ENCODE measurements around the gene TTLL5. TPM values are rescaled to one million over a fixed set of nuclear protein-coding genes. Genes with fewer than 3 reads are reported as not detected.

The TTLL5 gene
- total RNA-seq, 1 experiment from 2014 or later = 34.7 TPM

GRCh38 chr14:75880512-75880911 is 219.5 kb downstream of the TTLL5 start:
- CTCF ChIA-PET = no interaction called here
- no peaks in the 10 kb centered on the region for H3K79me2 ChIP-seq (ENCODE audit: low read length)
- POLR2A ChIA-PET (ENCODE audit: unreplicated experiment) = interaction anchor here (0.7 kb wide), 1 partner anchor 114 kb away, joined by 3 read pairs; no protein-coding TSS in a partner anchor
- no peak for DNase-seq
- no peaks in the 10 kb centered on the region for H3K36me3 ChIP-seq (ENCODE audit: low read depth, low read length)
- TF ChIP-seq EZH2 (IDR thresholded peaks at IDR 0.05; ENCODE audit: low read length, unreplicated experiment) = no peak
- TF ChIP-seq, protein P1, sequence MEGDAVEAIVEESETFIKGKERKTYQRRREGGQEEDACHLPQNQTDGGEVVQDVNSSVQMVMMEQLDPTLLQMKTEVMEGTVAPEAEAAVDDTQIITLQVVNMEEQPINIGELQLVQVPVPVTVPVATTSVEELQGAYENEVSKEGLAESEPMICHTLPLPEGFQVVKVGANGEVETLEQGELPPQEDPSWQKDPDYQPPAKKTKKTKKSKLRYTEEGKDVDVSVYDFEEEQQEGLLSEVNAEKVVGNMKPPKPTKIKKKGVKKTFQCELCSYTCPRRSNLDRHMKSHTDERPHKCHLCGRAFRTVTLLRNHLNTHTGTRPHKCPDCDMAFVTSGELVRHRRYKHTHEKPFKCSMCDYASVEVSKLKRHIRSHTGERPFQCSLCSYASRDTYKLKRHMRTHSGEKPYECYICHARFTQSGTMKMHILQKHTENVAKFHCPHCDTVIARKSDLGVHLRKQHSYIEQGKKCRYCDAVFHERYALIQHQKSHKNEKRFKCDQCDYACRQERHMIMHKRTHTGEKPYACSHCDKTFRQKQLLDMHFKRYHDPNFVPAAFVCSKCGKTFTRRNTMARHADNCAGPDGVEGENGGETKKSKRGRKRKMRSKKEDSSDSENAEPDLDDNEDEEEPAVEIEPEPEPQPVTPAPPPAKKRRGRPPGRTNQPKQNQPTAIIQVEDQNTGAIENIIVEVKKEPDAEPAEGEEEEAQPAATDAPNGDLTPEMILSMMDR (conservative IDR thresholded peaks at IDR 0.05; ENCODE audit: low read depth, low read length) = peak; percentile 34; the same call in 1 of the 2 replicates
- no peak for TF ChIP-seq EZH2phosphoT487 (IDR thresholded peaks at IDR 0.05; ENCODE audit: borderline replicate concordance, low read length)
- no peaks in the 10 kb centered on the region for H3K9me3 ChIP-seq (ENCODE audit: low read length)
- peaks cover 44% of the 10 kb centered on the region for H3K4me1 ChIP-seq (ENCODE audit: insufficient read depth, low read length)
- no peak overlapping the region for H3K4me2 ChIP-seq (ENCODE audit: low read length)
- no peak overlapping the region for H3K9ac ChIP-seq (ENCODE audit: low read length)
- no peaks in the 10 kb centered on the region for H3K27me3 ChIP-seq (ENCODE audit: low read length)
- no peak overlapping the region for H2AFZ ChIP-seq (ENCODE audit: low read length)
- no peaks in the 10 kb centered on the region for H3K9me2 ChIP-seq (replicated peaks; ENCODE audit: low read length)
- ATAC-seq = no peak
- intact Hi-C loops (cut with micrococcal nuclease) = no loop called here
- peaks cover 3% of the 10 kb centered on the region for H3F3A ChIP-seq (ENCODE audit: low read length, unreplicated experiment)
- H3K27ac ChIP-seq (ENCODE audit: low read length) = no peak overlapping the region
- H4K20me1 ChIP-seq (ENCODE audit: low read length) = no peaks in the 10 kb centered on the region
- H3K4me3 ChIP-seq (ENCODE audit: low read length) = no peak overlapping the region
- BruUV-seq (replicated peaks) = no TSS peak

DNA sequence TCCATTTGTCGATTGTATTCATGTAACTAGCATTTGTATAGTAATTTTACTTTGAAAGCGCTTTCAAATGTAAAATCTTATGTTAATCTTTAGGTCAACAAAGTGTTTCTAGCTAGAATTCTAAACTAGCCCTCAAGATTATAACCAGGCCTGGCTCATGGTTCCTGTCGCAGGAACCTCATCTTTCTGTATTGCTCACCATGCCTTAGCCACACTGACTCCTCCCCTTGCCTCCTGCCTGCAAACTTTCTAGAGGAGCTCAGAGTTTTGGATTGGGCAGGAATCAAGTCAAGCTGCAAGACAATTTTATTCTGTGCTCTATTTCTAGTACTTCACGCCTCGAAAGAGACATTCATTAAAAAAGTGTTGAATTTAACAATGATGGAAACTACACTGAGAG is 220.9 kb downstream of the TTLL5 start:
- Histone ChIP-seq H3K36me3 (ENCODE audit: low read depth, low read length) (no peaks in the 10 kb centered on the region), H3K27ac (ENCODE audit: low read length) (no peak overlapping the region), H3K79me2 (ENCODE audit: low read length) (no peaks in the 10 kb centered on the region), H3K9ac (ENCODE audit: low read length) (no peak overlapping the region), H3K27me3 (ENCODE audit: low read length) (no peaks in the 10 kb centered on the region), H4K20me1 (ENCODE audit: low read length) (no peaks in the 10 kb centered on the region), H2AFZ (ENCODE audit: low read length) (no peak overlapping the region), H3K4me3 (ENCODE audit: low read length) (no peak overlapping the region), H3K4me2 (ENCODE audit: low read length) (no peak overlapping the region), H3K9me3 (ENCODE audit: low read length) (no peaks in the 10 kb centered on the region), H3F3A (ENCODE audit: low read length, unreplicated experiment) (peaks cover 3% of the 10 kb centered on the region), H3K4me1 (ENCODE audit: insufficient read depth, low read length) (peaks cover 36% of the 10 kb centered on the region), H3K9me2 (replicated peaks; ENCODE audit: low read length) (no peaks in the 10 kb centered on the region)
- CTCF ChIA-PET = no interaction called here
- intact Hi-C loops (cut with micrococcal nuclease) = no loop called here
- no peak for ATAC-seq
- POLR2A ChIA-PET (ENCODE audit: unreplicated experiment) = no interaction called here
- BruUV-seq (replicated peaks) = no TSS peak
- TF ChIP-seq, protein P1 (conservative IDR thresholded peaks at IDR 0.05; ENCODE audit: low read depth, low read length) = no peak
- no peak for TF ChIP-seq EZH2phosphoT487 (IDR thresholded peaks at IDR 0.05; ENCODE audit: borderline replicate concordance, low read length)
- no peak for TF ChIP-seq EZH2 (IDR thresholded peaks at IDR 0.05; ENCODE audit: low read length, unreplicated experiment)
- no peak for DNase-seq

GRCh38 chr14:75884198-75884611 is 223.2 kb downstream of the TTLL5 start:
- H3K36me3 ChIP-seq (ENCODE audit: low read depth, low read length) = no peaks in the 10 kb centered on the region
- peaks cover 3% of the 10 kb centered on the region for H3F3A ChIP-seq (ENCODE audit: low read length, unreplicated experiment)
- no TSS peak for BruUV-seq (replicated peaks)
- H3K4me1 ChIP-seq (ENCODE audit: insufficient read depth, low read length) = peaks cover 16% of the 10 kb centered on the region
- DNase-seq = peak; percentile 26
- CTCF ChIA-PET = interaction anchor here (0.7 kb wide), 2 partner anchors 20 to 90 kb away, joined by 3 to 6 read pairs; no protein-coding TSS in a partner anchor
- POLR2A ChIA-PET (ENCODE audit: unreplicated experiment) = no interaction called here
- intact Hi-C loops (cut with micrococcal nuclease) = no loop called here
- H2AFZ ChIP-seq (ENCODE audit: low read length) = no peak overlapping the region
- no peak overlapping the region for H3K4me2 ChIP-seq (ENCODE audit: low read length)
- no peaks in the 10 kb centered on the region for H3K79me2 ChIP-seq (ENCODE audit: low read length)
- H3K9me2 ChIP-seq (replicated peaks; ENCODE audit: low read length) = no peaks in the 10 kb centered on the region
- H3K4me3 ChIP-seq (ENCODE audit: low read length) = no peak overlapping the region
- H3K9ac ChIP-seq (ENCODE audit: low read length) = no peak overlapping the region
- no peaks in the 10 kb centered on the region for H3K27me3 ChIP-seq (ENCODE audit: low read length)
- H3K9me3 ChIP-seq (ENCODE audit: low read length) = no peaks in the 10 kb centered on the region
- TF ChIP-seq EZH2 (IDR thresholded peaks at IDR 0.05; ENCODE audit: low read length, unreplicated experiment) (no peak), EZH2phosphoT487 (IDR thresholded peaks at IDR 0.05; ENCODE audit: borderline replicate concordance, low read length) (no peak)
- TF ChIP-seq, protein P1 (conservative IDR thresholded peaks at IDR 0.05; ENCODE audit: low read depth, low read length) = peak; percentile 63
- peak; percentile 38; the same call in 1 of the 2 replicates for ATAC-seq
- no peak overlapping the region for H3K27ac ChIP-seq (ENCODE audit: low read length)
- H4K20me1 ChIP-seq (ENCODE audit: low read length) = no peaks in the 10 kb centered on the region

All from PC-3 (cell line).